HepG2 (cell line): ENCODE results near the gene SYT9.
A peak's percentile ranks its signal among the peaks of the same experiment; 100 is the strongest.

Experiments
- BCL6 ChIP-seq: IDR thresholded peaks from 2 replicates; pipeline ENCODE4 v1.6.1; 2016; ENCODE audit warnings: missing genetic modification reagents, missing compliant biosample characterization
- HNRNPH1 ChIP-seq: fragments of 200-400 bp; formaldehyde crosslinking; optimal IDR thresholded peaks from 2 replicates; pipeline ENCODE3; 2017; ENCODE audit warnings: mild to moderate bottlenecking, low read depth, low read length
- TF ChIP-seq, protein P1 (sequence below): sonication (generic); formaldehyde crosslinking; IDR thresholded peaks from 2 replicates; pipeline ENCODE4 v1.5.0; 2020; ENCODE audit warnings: mild to moderate bottlenecking, missing genetic modification reagents, moderate library complexity

DNA sequence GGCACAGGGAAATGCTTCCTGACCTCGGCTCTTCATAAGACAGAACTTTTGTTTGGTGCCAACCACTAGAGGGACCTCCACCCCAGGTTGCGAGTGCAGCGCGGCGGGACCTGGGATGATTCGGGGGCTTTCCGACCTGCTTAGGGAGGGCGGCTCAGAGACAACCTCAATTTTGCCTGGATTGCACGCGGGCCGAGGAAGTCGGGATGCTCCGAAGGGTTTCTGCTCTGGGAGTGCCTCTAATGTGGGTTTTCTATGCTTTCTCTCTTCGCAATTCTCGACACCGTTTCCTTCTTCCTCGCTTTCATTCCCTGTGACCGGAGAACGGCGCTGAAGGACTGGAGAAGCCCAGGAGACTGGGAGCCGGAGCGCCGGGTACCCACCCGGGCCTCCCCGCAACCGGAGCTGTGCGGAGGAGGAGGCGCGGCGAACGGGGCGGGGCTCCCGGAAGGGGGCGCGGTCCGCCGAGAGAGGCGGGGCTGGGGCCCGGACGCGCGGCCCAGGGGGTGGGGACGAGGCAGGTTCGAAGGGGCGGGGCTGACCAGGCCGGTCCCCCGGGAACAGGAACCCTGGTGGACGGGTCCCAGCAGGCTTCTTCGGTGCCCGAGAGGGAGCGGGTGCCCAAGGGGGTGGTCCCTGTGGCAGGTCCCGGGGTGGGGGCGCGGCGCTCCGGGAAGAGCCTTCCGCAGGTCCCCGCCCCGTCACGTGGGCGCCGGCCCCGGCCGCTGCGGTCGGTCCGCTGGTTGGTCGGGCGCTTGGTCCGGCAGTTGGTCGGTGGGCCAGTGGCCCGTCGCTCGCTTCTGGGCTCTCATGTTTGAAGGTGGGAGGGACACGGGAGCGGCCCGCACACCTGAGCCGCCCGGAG lies 261.8 kb downstream of the SYT9 start, which contains the start of gene PPFIBP2:
- TF ChIP-seq, protein P1, sequence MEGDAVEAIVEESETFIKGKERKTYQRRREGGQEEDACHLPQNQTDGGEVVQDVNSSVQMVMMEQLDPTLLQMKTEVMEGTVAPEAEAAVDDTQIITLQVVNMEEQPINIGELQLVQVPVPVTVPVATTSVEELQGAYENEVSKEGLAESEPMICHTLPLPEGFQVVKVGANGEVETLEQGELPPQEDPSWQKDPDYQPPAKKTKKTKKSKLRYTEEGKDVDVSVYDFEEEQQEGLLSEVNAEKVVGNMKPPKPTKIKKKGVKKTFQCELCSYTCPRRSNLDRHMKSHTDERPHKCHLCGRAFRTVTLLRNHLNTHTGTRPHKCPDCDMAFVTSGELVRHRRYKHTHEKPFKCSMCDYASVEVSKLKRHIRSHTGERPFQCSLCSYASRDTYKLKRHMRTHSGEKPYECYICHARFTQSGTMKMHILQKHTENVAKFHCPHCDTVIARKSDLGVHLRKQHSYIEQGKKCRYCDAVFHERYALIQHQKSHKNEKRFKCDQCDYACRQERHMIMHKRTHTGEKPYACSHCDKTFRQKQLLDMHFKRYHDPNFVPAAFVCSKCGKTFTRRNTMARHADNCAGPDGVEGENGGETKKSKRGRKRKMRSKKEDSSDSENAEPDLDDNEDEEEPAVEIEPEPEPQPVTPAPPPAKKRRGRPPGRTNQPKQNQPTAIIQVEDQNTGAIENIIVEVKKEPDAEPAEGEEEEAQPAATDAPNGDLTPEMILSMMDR (CRISPR knock-in tag) = peak; percentile 85
- TF ChIP-seq BCL6 (no peak; the same call in 1 of the 2 replicates), HNRNPH1 (no peak)
